ENCODE data around the gene AHRR. TPM values are rescaled to one million over a fixed set of nuclear protein-coding genes. Genes with fewer than 3 reads are reported as not detected.

The AHRR gene
- total and polyA plus RNA-seq, 10 of the 15 experiments (the other 5 are each of a cell fraction or from before 2014, with no cell fraction given): 0.90 to 35.2 (median 19.2) TPM

GRCh38 chr5:322942-323879 is 1.7 kb downstream of the AHRR start (continued):
- TF ChIP-seq PRDM15 (CRISPR knock-in tag; IDR thresholded peaks at IDR 0.05) (no peak), ATF7 (IDR thresholded peaks at IDR 0.05; ENCODE audit: low read depth) (no peak), STAT1 (conservative IDR thresholded peaks at IDR 0.05) (no peak), ETV6 (conservative IDR thresholded peaks at IDR 0.05 in 1 of 2, IDR thresholded peaks at IDR 0.05 in 1 of 2; ENCODE audit: borderline replicate concordance in 1 of 2, low read depth in 1 of 2) (no peak), NFXL1 (IDR thresholded peaks at IDR 0.05; ENCODE audit: borderline replicate concordance) (no peak), USF1 (IDR thresholded peaks at IDR 0.05; ENCODE audit: borderline replicate concordance, extremely low read length, insufficient read depth, low read depth, low read length) (no peak), RCOR1 (conservative IDR thresholded peaks at IDR 0.05; ENCODE audit: low read depth, low read length) (no peak), RB1 (IDR thresholded peaks at IDR 0.05; ENCODE audit: borderline replicate concordance) (no peak), CHD1 (IDR thresholded peaks at IDR 0.05; ENCODE audit: low read depth, low read length) (no peak; the same call in 1 of the 2 replicates), GATAD2B (conservative IDR thresholded peaks at IDR 0.05; ENCODE audit: low read depth) (no peak), EP300 (IDR thresholded peaks at IDR 0.05; ENCODE audit: borderline replicate concordance in 1 of 2, control insufficient read depth in 1 of 2, low read depth in 2 of 2, low read length in 2 of 2) (no peak), MTA2 (IDR thresholded peaks at IDR 0.05; ENCODE audit: low read depth) (peak; percentile 52; the same call in 1 of the 2 replicates), PML (IDR thresholded peaks at IDR 0.05; ENCODE audit: low read length) (no peak), NFYA (IDR thresholded peaks at IDR 0.05; ENCODE audit: borderline replicate concordance, low read depth, low read length) (no peak), SMAD5 (IDR thresholded peaks at IDR 0.05; ENCODE audit: low read depth) (no peak), KLF5 (IDR thresholded peaks at IDR 0.05; ENCODE audit: partially characterized antibody) (no peak), CUX1 (IDR thresholded peaks at IDR 0.05; ENCODE audit: insufficient replicate concordance, low read depth, low read length) (no peak)

All from GM12878 (cell line).